Measurements from ENCODE around the gene ZBTB16.

- TF ChIP-seq ZNF707 (tag by site-specific recombination; IDR thresholded peaks at IDR 0.05) (no peak), ZBTB49 (tag by site-specific recombination; IDR thresholded peaks at IDR 0.05; ENCODE audit: low read depth) (no peak), CTCF (tag by site-specific recombination; IDR thresholded peaks at IDR 0.05) (no peak), ZNF274 (IDR thresholded peaks at IDR 0.05; ENCODE audit: low read length) (no peak), ZNF274 (tag by site-specific recombination; IDR thresholded peaks at IDR 0.05; ENCODE audit: borderline replicate concordance) (no peak), ZNF311 (tag by site-specific recombination; IDR thresholded peaks at IDR 0.05; ENCODE audit: borderline replicate concordance) (no peak), ZEB2 (tag by site-specific recombination; IDR thresholded peaks at IDR 0.05) (no peak), ELK4 (IDR thresholded peaks at IDR 0.05; ENCODE audit: borderline replicate concordance, low read depth, low read length) (no peak), SETDB1 (IDR thresholded peaks at IDR 0.05; ENCODE audit: insufficient read length, low read length) (no peak), ZNF24 (tag by site-specific recombination; IDR thresholded peaks at IDR 0.05) (no peak), ZNF610 (tag by site-specific recombination; IDR thresholded peaks at IDR 0.05; ENCODE audit: borderline replicate concordance) (no peak), ZNF324 (tag by site-specific recombination; IDR thresholded peaks at IDR 0.05) (no peak), ZNF629 (tag by site-specific recombination; IDR thresholded peaks at IDR 0.05) (no peak)
Observed at GRCh38 chr11:114158886-114159285, 99.4 kb downstream of the ZBTB16 start.

All from HEK293 (cell line).